Measurements from ENCODE around the gene FTSJ3.

GRCh38 chr17:63820963-63821561 lies 6.4 kb downstream of the FTSJ3 start:
- TF ChIP-seq CTCF (IDR thresholded peaks at IDR 0.05), result no peak
- TF ChIP-seq ZFX (IDR thresholded peaks at IDR 0.05; ENCODE audit: borderline replicate concordance), result no peak

All from 22Rv1 (cell line).